WTC11 (cell line): ENCODE data around the gene DIP2A. TPM values are rescaled to one million over a fixed set of nuclear protein-coding genes. Genes with fewer than 3 reads are reported as not detected.

ENCODE experiments used
- ATAC-seq: fragments of 200-7000 bp; cut with Tn5 transposase; 2 replicates; pipeline ENCODE4 v1.10.0; 2021; ENCODE audit warnings: mild to moderate bottlenecking, moderate library complexity
- CTCF ChIA-PET: fragments of 300-600 bp; sonication (Branson Sonifier 250); formaldehyde crosslinking; loops from one replicate; lab custom pipeline; 2021; ENCODE audit warnings: antibody characterized with exemption; lab: Charles Lee
- POLR2A ChIA-PET: fragments of 350-600 bp; sonication (Branson Sonifier 250); formaldehyde crosslinking; loops from one replicate; lab custom pipeline; 2021; ENCODE audit warnings: antibody characterized with exemption; lab: Charles Lee
- DNase-seq: peaks from one replicate; pipeline ENCODE4 v3.0.0; 2021; ENCODE audit warnings: low spot score
- H3K27ac Mint-ChIP-seq: 2 replicates; pipeline ENCODE4 v1.8.0; 2021; ENCODE audit warnings: mixed read lengths
- H3K27me3 Mint-ChIP-seq: 2 replicates; pipeline ENCODE4 v1.8.0; 2021; ENCODE audit warnings: low read depth, mild to moderate bottlenecking, moderate library complexity, mixed read lengths
- H3K36me3 Mint-ChIP-seq: 2 replicates; pipeline ENCODE4 v1.8.0; 2021; ENCODE audit warnings: mixed read lengths
- H3K4me1 Mint-ChIP-seq: 2 replicates; pipeline ENCODE4 v1.8.0; 2022; ENCODE audit warnings: mixed read lengths
- H3K4me3 Mint-ChIP-seq: 2 replicates; pipeline ENCODE4 v1.8.0; 2021; ENCODE audit warnings: mild to moderate bottlenecking, moderate library complexity, mixed read lengths
- H3K9me3 Mint-ChIP-seq: 2 replicates; pipeline ENCODE4 v1.8.0; 2021; ENCODE audit warnings: mixed read lengths
- AFF4 ChIP-seq: sonication (generic); formaldehyde crosslinking; IDR thresholded peaks from 2 replicates; pipeline ENCODE4 v1.8.1; 2023; ENCODE audit warnings: mild to moderate bottlenecking, missing genetic modification reagents, borderline replicate concordance
- CBFB ChIP-seq: sonication (generic); formaldehyde crosslinking; IDR thresholded peaks from 2 replicates; pipeline ENCODE4 v1.8.1; 2022; ENCODE audit warnings: mild to moderate bottlenecking, low read depth, missing genetic modification reagents
- E2F5 ChIP-seq: sonication (generic); formaldehyde crosslinking; IDR thresholded peaks from 2 replicates; pipeline ENCODE4 v1.8.1; 2022; ENCODE audit warnings: mild to moderate bottlenecking, moderate library complexity, missing genetic modification reagents
- ESRRA ChIP-seq: sonication (generic); formaldehyde crosslinking; IDR thresholded peaks from 2 replicates; pipeline ENCODE4 v1.8.1; 2022; ENCODE audit warnings: mild to moderate bottlenecking, missing genetic modification reagents, borderline replicate concordance
- FOXK1 ChIP-seq: sonication (generic); formaldehyde crosslinking; IDR thresholded peaks from 2 replicates; pipeline ENCODE4 v1.8.0; 2022; ENCODE audit warnings: mild to moderate bottlenecking, moderate library complexity, missing genetic modification reagents
- GABPB1 ChIP-seq: sonication (generic); formaldehyde crosslinking; IDR thresholded peaks from 2 replicates; pipeline ENCODE4 v1.8.1; 2023; ENCODE audit warnings: mild to moderate bottlenecking, missing genetic modification reagents
- GTF2I ChIP-seq: fragments of 250-450 bp; sonication (Bioruptor Pico); conservative IDR thresholded peaks from 2 replicates; pipeline ENCODE4 v1.4.0; 2021; ENCODE audit warnings: mild to moderate bottlenecking
- MYBL2 ChIP-seq: sonication (generic); formaldehyde crosslinking; IDR thresholded peaks from 2 replicates; pipeline ENCODE4 v1.8.1; 2023; ENCODE audit warnings: mild to moderate bottlenecking, moderate library complexity, missing genetic modification reagents
- NR1H2 ChIP-seq: sonication (generic); formaldehyde crosslinking; IDR thresholded peaks from 2 replicates; pipeline ENCODE4 v1.9.0; 2021; ENCODE audit warnings: mild to moderate bottlenecking, moderate library complexity, missing genetic modification reagents
- PRDM15 ChIP-seq: sonication (generic); formaldehyde crosslinking; IDR thresholded peaks from 2 replicates; pipeline ENCODE4 v1.8.0; 2022; ENCODE audit warnings: missing genetic modification reagents
- SMAD4 ChIP-seq: sonication (generic); formaldehyde crosslinking; IDR thresholded peaks from 2 replicates; pipeline ENCODE4 v1.8.0; 2022; ENCODE audit warnings: mild to moderate bottlenecking, missing genetic modification reagents
- SP1 ChIP-seq: sonication (generic); formaldehyde crosslinking; conservative IDR thresholded peaks from 2 replicates; pipeline ENCODE4 v1.8.1; 2022; ENCODE audit warnings: missing genetic modification reagents
- ZBTB43 ChIP-seq: sonication (generic); formaldehyde crosslinking; IDR thresholded peaks from 2 replicates; pipeline ENCODE4 v1.8.1; 2023; ENCODE audit warnings: mild to moderate bottlenecking, missing genetic modification reagents
- ZNF423 ChIP-seq: fragments of 250-450 bp; sonication (Bioruptor Pico); IDR thresholded peaks from 2 replicates; pipeline ENCODE4 v2.1.2; 2022; ENCODE audit warnings: mild to moderate bottlenecking, moderate library complexity
- ZNF425 ChIP-seq: fragments of 250-450 bp; sonication (Bioruptor Pico); conservative IDR thresholded peaks from 2 replicates; pipeline ENCODE4 v1.9.0; 2021; ENCODE audit warnings: mild to moderate bottlenecking
- ZNF532 ChIP-seq: fragments of 250-450 bp; sonication (Bioruptor Pico); IDR thresholded peaks from 2 replicates; pipeline ENCODE4 v1.9.0; 2021; ENCODE audit warnings: mild to moderate bottlenecking, borderline replicate concordance
- total RNA-seq: library from RNA; stranded (reverse); gene quantifications from 3 replicates; pipeline ENCODE4 v1.2.3, GENCODE V29; 2021

The DIP2A gene
- total RNA-seq, 1 experiment from 2014 or later, result 39.4 TPM

GRCh38 chr21:46459356-46460112 is 843 bp downstream of the DIP2A start:
- DNase-seq, result peak; percentile 32
- POLR2A ChIA-PET, result interaction anchor here (0.5 to 0.9 kb wide), 2 partner anchors 51 to 176 kb away, joined by 3 read pairs; partner anchors contain the start of gene PRMT2
- Mint-ChIP-seq H3K4me1 (peaks cover 18% of the 10 kb centered on the region), H3K27ac (no peak overlapping the region)
- CTCF ChIA-PET, result interaction anchor here (0.6 to 1.3 kb wide), 2 partner anchors 36 to 124 kb away, joined by 4 read pairs; no protein-coding TSS in a partner anchor
- peak; percentile 33; the same call in 1 of the 2 replicates for TF ChIP-seq ZNF423 (CRISPR knock-in tag)
- TF ChIP-seq ESRRA (CRISPR knock-in tag), result no peak
- no peak for TF ChIP-seq AFF4 (CRISPR knock-in tag)
- TF ChIP-seq E2F5, result 0 out of 2 replicates have a peak, but pooled peaks have one; percentile 29
- TF ChIP-seq SP1 (CRISPR knock-in tag), result no peak
- TF ChIP-seq, all 79 proteins: peak for 2
- H3K36me3 Mint-ChIP-seq, result peaks cover 19% of the 10 kb centered on the region
- ATAC-seq, result no peak
- H3K9me3 Mint-ChIP-seq, result no peaks in the 10 kb centered on the region
- H3K4me3 Mint-ChIP-seq, result peak overlapping the region; percentile 80
- no peaks in the 10 kb centered on the region for H3K27me3 Mint-ChIP-seq

GRCh38 chr21:46461909-46462308 is 3.2 kb downstream of the DIP2A start:
- DNase-seq (no peak), ATAC-seq (no peak)
- Mint-ChIP-seq H3K4me1 (peaks cover 8% of the 10 kb centered on the region), H3K36me3 (no peaks in the 10 kb centered on the region; the same call in 1 of the 2 replicates), H3K27ac (no peak overlapping the region), H3K4me3 (no peak overlapping the region), H3K9me3 (no peaks in the 10 kb centered on the region), H3K27me3 (no peaks in the 10 kb centered on the region)
- CTCF ChIA-PET, result no interaction called here
- POLR2A ChIA-PET, result no interaction called here
- TF ChIP-seq ZNF423 (CRISPR knock-in tag) (no peak), GTF2I (CRISPR knock-in tag) (no peak), NR1H2 (CRISPR knock-in tag) (no peak), ZNF532 (CRISPR knock-in tag) (no peak), ZBTB43 (CRISPR knock-in tag) (no peak), PRDM15 (CRISPR knock-in tag) (no peak), MYBL2 (no peak), SMAD4 (no peak), CBFB (CRISPR knock-in tag) (no peak), FOXK1 (CRISPR knock-in tag) (no peak), ZNF425 (CRISPR knock-in tag) (no peak), GABPB1 (no peak)
